Stomach smooth muscle (tissue), 2 donors: ENCODE measurements around the gene ATXN2.
"Not testable (repeated sequence)": the region's sequence is repeated elsewhere in the genome, so short reads cannot be mapped to it uniquely, and the experiment has no call there.

Source experiments
- H3K27ac ChIP-seq: one replicate; pipeline ENCODE4 v1.7.0; 2013; ENCODE audit warnings: mild to moderate bottlenecking, low read length, inconsistent platforms
- H3K27me3 ChIP-seq, 2 donors: one replicate each; pipeline ENCODE4 v1.7.0; 2013; ENCODE audit warnings: low read length in 2 of 2; ENCODE audit not compliant: insufficient read depth in 2 of 2, control insufficient read depth in 1 of 2
- H3K36me3 ChIP-seq, 2 donors: one replicate each; pipeline ENCODE4 v1.7.0; 2013; ENCODE audit warnings: low read length in 2 of 2; ENCODE audit not compliant: control insufficient read depth in 2 of 2, insufficient read depth in 2 of 2
- H3K4me1 ChIP-seq: one replicate; pipeline ENCODE4 v1.7.0; 2013; ENCODE audit warnings: low read length; ENCODE audit not compliant: control insufficient read depth, insufficient read depth
- H3K4me3 ChIP-seq, 2 donors: one replicate each; pipeline ENCODE4 v1.7.0; 2013; ENCODE audit warnings: low read length in 2 of 2
- H3K9ac ChIP-seq, 2 donors: one replicate each; pipeline ENCODE4 v1.7.0; 2013; ENCODE audit warnings: low read length in 2 of 2, mild to moderate bottlenecking in 1 of 2
- H3K9me3 ChIP-seq, 2 donors: one replicate each; pipeline ENCODE4 v1.7.0; 2013; ENCODE audit warnings: low read length in 2 of 2; ENCODE audit not compliant: control insufficient read depth in 2 of 2
- donor health status: healthy.
- donor health status: Pancreatic carcinoma.

Gene ATXN2

DNA sequence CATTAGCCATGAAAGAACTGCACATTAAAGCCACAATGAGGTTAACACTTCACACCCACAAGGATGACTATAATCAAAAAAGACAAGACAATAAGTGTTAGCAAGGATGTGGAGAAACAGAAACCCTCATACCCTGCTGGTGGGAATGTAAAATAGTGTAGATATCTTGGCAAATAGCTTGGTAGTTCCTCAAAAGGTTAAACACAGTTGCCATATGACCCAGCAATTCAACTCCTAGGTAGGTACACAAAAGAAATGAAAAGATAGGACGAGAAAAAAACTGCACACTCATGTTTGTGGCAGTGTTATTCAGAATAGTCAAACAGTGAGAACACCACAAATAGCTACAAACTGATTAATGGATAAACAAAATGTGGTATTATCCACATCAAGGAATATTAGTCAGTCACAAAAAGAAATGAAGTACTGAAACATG, 93.5 kb downstream of the ATXN2 start:
- H3K27me3 ChIP-seq = no peaks in the 10 kb centered on the region
- no peak overlapping the region for H3K27ac ChIP-seq
- peaks cover 32 to 33% of the 10 kb centered on the region in 2 donors for H3K36me3 ChIP-seq
- H3K4me3 ChIP-seq = no peak overlapping the region
- H3K9ac ChIP-seq = no peak overlapping the region
- H3K4me1 ChIP-seq = no peaks in the 10 kb centered on the region
- no peaks in the 10 kb centered on the region for H3K9me3 ChIP-seq

DNA sequence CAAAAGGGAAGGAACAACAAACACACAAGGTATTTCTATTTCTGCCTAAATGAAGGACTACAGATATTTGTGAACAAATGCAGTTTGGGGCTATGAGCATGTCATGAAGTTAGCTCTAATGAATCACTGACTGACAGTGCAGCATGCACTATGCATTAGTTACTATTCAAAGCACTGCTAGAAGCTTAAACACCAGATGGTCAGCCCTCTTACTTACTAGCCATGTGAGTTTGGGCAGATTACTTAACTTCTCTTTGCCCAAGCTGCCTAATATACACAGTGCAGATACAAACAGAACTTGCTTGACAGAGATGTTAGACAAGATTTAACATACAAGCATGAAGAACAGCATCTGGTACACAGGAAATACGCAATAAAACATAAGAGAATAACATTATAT, 96.0 kb downstream of the ATXN2 start:
- Histone ChIP-seq H3K9ac (no peak overlapping the region), H3K36me3 (peaks cover 19 to 24% of the 10 kb centered on the region in 2 donors), H3K4me3 (no peak overlapping the region), H3K27ac (no peak overlapping the region), H3K4me1 (no peaks in the 10 kb centered on the region), H3K27me3 (no peaks in the 10 kb centered on the region), H3K9me3 (no peaks in the 10 kb centered on the region)

DNA sequence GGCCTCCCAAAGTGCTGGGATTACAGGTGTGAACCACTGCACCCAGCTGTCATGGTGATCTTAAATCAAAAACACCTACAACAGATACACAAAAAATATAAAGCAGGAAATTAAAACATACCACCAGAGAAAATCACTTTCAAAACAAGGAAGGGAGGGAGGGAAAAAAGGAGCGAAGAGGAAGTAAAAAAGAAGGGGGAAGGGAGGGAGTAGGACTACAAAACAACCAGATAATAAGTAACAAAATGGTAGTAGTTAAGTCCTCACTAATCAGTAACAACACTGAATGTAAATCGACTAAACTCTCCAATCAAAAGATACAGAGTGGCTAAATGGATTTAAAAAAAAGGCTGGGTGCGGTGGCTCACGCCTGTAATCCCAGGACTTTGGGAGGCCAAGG, 104.4 kb downstream of the ATXN2 start:
- H3K27ac ChIP-seq = no peak overlapping the region
- no peak overlapping the region for H3K4me3 ChIP-seq
- no peaks in the 10 kb centered on the region for H3K4me1 ChIP-seq
- no peaks in the 10 kb centered on the region for H3K9me3 ChIP-seq
- no peaks in the 10 kb centered on the region for H3K27me3 ChIP-seq
- H3K9ac ChIP-seq = no peak overlapping the region
- H3K36me3 ChIP-seq = peaks cover 21 to 26% of the 10 kb centered on the region in 2 donors

DNA sequence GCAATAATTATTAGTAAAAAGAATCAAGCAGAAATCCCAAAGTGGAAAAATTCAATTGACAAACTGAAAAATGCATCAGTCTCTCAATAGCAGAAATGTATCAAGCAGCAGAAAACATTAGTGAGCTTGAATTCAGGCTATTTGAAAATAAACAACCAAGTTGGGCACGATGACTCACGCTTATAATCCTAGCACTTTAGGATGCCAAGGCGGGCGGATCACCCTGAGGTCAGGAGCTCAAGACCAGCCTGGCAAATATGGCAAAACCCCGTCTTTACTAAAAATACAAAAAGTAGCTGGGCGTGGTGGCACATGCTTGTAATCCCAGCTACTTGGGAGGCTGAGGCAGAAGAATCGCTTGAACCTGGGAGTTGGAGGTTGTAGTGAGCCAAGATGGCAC, 106.1 kb downstream of the ATXN2 start:
- H3K27ac ChIP-seq, H3K4me3 ChIP-seq, H3K9ac ChIP-seq, H3K4me1 ChIP-seq, H3K9me3 ChIP-seq, H3K27me3 ChIP-seq: not testable (repeated sequence)
- H3K36me3 ChIP-seq = peaks cover 27 to 30% of the 10 kb centered on the region in 2 donors

DNA sequence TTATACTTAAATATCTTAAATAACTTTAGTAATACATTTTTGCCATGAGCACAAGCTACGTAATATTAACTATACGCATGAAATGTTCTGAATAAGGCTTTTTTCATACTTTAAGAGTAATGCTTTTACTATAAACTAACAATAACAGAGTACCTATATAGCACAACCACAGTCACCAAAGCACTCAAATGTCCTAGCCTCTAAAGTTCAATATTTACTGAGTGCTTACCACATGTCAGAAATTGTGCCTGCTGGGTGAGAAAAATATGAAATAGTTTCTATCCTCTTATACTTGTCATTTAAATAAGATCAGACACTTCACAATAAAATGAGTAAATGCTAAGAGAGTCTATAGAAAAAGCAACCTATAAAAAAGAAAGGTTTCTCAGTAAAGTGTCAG, 110.3 kb downstream of the ATXN2 start:
- Histone ChIP-seq H3K27ac (no peak overlapping the region), H3K4me3 (no peak overlapping the region), H3K4me1 (no peaks in the 10 kb centered on the region), H3K36me3 (peaks cover 36 to 39% of the 10 kb centered on the region in 2 donors), H3K9me3 (no peaks in the 10 kb centered on the region), H3K9ac (no peak overlapping the region), H3K27me3 (no peaks in the 10 kb centered on the region)

GRCh38 chr12:111488271-111488670, 110.8 kb downstream of the ATXN2 start:
- Histone ChIP-seq H3K36me3 (peaks cover 40 to 42% of the 10 kb centered on the region in 2 donors), H3K9ac (no peak overlapping the region), H3K9me3 (no peaks in the 10 kb centered on the region), H3K4me1 (no peaks in the 10 kb centered on the region), H3K4me3 (no peak overlapping the region), H3K27me3 (no peaks in the 10 kb centered on the region), H3K27ac (no peak overlapping the region)

GRCh38 chr12:111482462-111482861, 116.7 kb downstream of the ATXN2 start:
- H3K9me3 ChIP-seq = no peaks in the 10 kb centered on the region
- no peaks in the 10 kb centered on the region for H3K27me3 ChIP-seq
- H3K4me1 ChIP-seq = no peaks in the 10 kb centered on the region
- H3K9ac ChIP-seq = no peak overlapping the region
- no peak overlapping the region for H3K27ac ChIP-seq
- peaks cover 23 to 26% of the 10 kb centered on the region in 2 donors for H3K36me3 ChIP-seq
- H3K4me3 ChIP-seq = no peak overlapping the region

- H3K36me3 ChIP-seq = peaks cover 21% of the 10 kb centered on the region in 2 donors
Measured at GRCh38 chr12:111471236-111471635, 127.9 kb downstream of the ATXN2 start.

DNA sequence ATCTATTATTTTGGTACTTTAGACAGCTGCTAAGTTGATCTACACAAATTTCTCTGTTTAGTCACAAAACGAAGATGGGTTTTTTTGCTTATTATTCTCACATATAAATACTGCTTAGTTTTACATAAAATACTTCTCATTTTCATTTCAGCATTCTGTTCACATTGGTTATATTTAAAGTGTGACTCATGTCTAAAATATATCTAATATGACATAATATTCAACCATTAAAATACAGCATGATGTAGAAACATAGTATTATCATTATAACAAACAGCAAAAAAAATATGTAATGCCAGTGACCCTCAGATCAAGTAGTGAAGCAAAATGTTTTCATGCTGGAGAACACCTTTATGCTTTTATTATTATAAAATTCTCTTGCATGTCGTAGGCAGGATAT, 129.7 kb downstream of the ATXN2 start:
- no peaks in the 10 kb centered on the region for H3K9me3 ChIP-seq
- H3K9ac ChIP-seq = no peak overlapping the region
- H3K27me3 ChIP-seq = no peaks in the 10 kb centered on the region
- H3K27ac ChIP-seq = no peak overlapping the region
- no peaks in the 10 kb centered on the region for H3K4me1 ChIP-seq
- peaks cover 16 to 18% of the 10 kb centered on the region in 2 donors for H3K36me3 ChIP-seq
- no peak overlapping the region for H3K4me3 ChIP-seq

More at GRCh38 chr12:111471236-111471635, 127.9 kb downstream of the ATXN2 start:
- Histone ChIP-seq H3K27ac (no peak overlapping the region), H3K9me3 (no peaks in the 10 kb centered on the region), H3K27me3 (no peaks in the 10 kb centered on the region), H3K4me3 (no peak overlapping the region), H3K4me1 (no peaks in the 10 kb centered on the region), H3K9ac (no peak overlapping the region)

- no peak overlapping the region for H3K4me3 ChIP-seq
- no peaks in the 10 kb centered on the region for H3K27me3 ChIP-seq
- no peak overlapping the region for H3K27ac ChIP-seq
- H3K9ac ChIP-seq = no peak overlapping the region
- H3K9me3 ChIP-seq = no peaks in the 10 kb centered on the region
- peaks cover 14 to 23% of the 10 kb centered on the region in 2 donors for H3K36me3 ChIP-seq
- no peaks in the 10 kb centered on the region for H3K4me1 ChIP-seq
Measured at GRCh38 chr12:111467857-111468241, 131.3 kb downstream of the ATXN2 start.

DNA sequence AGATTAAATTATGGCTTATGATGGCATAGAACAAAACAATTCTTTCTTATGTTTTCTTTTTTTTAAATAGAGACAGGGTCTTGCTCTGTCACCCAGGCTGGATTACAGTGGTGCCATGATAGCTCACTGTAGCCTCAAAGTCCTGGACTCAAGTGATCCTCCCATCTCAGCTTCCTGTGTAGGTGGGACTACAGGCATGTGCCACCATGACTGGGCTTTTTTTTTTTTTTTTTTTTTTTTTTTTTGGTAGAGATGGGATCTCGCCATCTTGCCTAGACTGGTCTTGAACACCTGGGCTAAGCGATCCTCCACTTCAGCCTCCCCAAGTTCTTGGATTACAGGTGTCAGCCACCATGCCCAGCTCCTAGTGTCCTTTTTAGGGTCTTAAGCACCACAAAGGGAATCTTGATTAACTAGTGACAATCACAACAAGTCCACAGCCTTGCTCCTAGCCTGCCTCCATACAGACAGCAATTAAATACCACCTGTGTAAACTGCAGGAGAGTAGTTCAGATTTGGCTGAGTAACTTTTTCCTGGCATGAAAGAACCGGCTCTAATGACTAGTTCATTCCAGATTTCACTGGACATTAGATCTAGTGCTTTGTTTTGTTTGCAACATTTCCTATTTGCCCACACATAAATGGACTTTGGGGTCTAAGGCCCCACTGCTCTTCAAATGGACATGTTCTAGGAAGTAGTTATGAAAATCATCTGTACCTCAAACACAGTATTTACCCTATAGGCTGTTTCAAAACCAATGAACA, 131.8 kb downstream of the ATXN2 start:
- no peaks in the 10 kb centered on the region for H3K9me3 ChIP-seq
- no peaks in the 10 kb centered on the region for H3K27me3 ChIP-seq
- peaks cover 14 to 23% of the 10 kb centered on the region in 2 donors for H3K36me3 ChIP-seq
- H3K4me1 ChIP-seq = no peaks in the 10 kb centered on the region
- H3K27ac ChIP-seq = peak overlapping the region; percentile 18
- no peak overlapping the region for H3K9ac ChIP-seq
- H3K4me3 ChIP-seq = no peak overlapping the region
